NCI-H146 treated with DMSO at 0.1 percent for 48 hours (cell line): ENCODE measurements around the gene AUTS2.

Experiments
- DNase-seq: peaks from one replicate; lab custom pipeline; 2025; ENCODE audit not compliant: unreplicated experiment; lab: John Stamatoyannopoulos, UW

Gene AUTS2

DNA sequence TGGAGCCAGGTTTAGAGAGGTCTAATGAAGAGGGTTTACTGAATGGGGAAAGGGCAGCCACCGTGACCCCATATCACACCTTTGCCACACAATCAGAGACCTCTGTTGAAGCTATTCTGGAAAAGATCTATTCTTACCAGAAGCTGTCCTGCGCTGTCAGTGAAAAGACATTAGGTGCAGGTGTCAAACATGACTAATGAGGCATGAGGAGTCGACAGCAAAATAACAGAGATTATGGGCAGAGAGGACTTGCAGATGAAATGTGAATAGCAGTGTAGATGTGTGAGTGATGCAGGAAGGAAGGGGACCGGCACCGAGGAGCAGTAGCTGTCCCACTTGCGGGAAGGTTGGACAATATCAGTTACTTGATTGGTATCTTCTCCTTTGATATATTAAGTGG is 906.0 kb downstream of the AUTS2 start:
- no peak for DNase-seq

DNA sequence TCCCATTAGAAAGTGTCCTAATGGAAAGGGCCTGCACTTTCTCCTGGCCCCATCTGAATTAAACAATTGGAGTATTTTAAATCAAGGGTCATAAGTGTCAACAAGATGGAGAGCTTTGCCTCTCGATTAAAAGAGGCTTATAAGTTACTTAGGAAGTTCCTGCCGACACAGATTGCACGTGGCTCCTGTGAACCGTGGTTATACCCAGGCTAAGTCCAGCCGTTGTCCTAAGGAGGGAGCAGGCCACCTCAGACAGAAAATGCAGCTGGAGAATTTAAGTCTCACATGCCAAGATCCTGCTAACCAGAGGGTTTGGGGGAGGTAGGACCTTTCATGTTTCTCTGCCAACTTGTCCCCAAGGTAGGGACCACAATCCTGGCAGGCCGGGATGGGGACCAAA is 907.2 kb downstream of the AUTS2 start:
- DNase-seq: no peak

DNA sequence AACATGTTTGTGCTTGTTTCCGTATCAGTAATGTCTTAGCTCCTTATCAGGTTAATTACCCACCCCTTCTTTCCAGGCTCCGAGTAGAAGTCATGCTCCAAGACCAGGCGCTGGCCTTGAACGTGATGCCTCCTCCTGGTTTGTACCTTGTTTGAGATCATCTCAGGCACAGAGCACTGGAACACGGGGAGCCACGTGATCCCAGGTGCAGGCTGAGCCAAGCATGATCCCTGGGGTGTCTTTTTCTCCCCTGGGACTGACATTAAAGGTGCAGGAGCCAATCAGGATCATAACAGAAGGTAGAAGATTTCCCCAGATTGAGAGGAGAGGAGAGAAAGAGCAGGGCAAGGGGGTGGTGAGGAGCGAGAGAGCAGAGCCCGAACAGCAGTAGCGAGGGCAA is 907.6 kb downstream of the AUTS2 start:
- DNase-seq: no peak

DNA sequence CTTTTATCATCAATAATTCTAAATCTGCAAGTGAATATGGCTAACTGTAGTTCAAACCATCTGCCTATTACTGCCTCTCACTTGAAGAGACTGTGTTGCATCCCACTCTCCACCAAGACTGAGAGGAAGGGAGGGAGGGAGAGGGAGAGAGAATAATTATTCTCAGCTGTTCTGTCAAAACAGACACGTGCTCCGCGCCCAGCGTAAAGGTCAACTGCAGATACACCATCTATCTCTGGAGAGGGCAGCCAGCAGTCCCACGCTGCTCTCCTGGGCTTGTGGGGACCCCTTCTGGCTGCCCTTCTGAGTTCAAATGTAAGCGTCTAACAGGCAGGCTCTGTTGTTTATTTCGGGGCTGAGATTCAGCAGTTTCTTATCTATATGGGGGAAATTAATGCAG is 908.2 kb downstream of the AUTS2 start:
- DNase-seq: peak; percentile 18

DNA sequence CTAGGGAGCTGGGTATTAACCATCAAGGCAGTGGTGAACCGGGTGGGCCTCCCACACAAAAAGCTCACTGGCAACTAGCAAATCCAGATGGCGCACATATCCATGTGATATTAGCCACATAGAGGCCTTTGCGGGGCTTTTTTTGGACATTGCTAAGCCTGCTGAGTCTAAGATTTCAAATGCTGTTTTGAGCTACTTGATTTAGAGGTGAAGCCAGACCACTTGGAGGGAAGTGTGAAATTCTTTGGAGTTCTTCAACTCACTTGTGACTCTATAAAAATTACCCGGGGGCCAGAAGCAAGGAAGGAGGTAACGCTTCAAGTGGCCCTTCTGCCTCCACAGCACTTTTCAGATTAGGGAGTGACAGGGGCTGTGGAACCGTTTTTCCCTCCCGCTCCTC is 913.9 kb downstream of the AUTS2 start:
- DNase-seq: no peak

DNA sequence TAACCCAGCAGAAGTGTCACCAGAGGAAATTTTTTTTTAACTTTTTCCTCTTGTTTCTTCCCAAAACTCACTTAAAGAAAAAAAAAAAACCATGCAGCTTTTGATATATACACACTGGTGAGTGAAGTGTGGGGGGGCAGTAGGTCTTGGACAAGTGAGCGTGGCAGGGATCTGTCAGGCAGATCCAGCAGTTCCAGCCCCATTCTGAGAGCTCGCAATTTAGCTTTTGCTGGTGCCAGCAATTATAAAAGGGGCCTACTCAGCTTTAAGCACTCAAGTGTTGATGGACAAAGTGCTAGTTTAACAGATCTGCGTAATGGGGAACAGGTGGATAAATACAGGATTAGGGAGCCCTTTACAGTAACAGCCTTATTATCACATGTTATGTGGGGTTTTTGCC is 914.5 kb downstream of the AUTS2 start:
- no peak for DNase-seq

DNA sequence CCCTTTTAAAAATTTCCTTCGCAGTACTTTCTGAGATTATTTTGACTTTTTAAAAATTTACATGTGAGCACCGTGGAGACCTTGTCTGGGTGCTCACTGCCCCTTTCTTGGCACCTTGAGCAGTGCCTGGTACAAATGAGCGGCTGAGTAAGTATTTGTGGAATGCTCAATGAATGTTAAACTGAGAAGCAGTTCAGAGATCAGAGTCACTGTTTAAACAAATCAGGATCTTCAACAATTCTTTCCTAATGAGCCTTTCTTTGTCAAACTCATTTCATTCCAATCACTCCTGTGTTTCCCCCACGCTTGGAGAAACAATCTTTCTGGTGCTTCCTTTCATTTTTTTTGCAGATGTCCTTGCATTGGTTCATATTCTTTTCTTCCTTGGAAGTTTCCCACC is 922.3 kb downstream of the AUTS2 start:
- DNase-seq: no peak

DNA sequence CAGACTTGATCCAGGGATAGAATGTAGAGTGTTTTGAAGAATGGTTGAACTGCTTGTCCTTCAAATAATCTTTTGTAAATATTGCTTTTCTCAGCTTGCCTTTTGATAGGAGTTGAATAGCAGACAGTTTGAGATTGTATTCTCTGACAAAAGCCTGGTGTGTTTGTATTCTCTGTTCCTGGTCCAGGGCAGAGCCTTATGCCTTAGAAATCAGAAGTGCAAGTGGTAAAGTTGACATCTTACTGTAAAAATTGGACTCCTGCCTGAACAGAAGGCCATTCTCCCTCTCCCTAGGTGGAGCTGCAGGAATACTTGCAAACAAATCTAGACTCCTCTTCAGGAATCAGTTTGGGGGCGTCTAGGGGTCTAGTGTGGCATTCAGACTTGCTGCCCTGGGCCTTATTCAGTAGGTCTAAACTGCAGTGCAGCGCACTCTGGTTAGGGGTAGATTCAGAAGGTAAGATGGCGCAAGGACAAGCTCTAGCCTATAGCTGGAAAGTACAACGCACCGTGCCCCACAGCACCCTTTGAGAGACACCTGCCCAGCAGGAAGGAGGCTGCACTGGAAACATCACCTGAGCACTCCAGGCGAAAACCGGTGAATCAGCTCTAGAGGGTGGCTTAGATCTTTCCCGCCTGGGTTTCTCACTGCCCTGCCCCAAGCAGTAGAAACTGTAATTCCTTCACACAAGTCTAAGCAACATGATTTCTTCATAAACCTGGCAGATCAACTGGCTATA is 925.1 kb downstream of the AUTS2 start:
- no peak for DNase-seq

DNA sequence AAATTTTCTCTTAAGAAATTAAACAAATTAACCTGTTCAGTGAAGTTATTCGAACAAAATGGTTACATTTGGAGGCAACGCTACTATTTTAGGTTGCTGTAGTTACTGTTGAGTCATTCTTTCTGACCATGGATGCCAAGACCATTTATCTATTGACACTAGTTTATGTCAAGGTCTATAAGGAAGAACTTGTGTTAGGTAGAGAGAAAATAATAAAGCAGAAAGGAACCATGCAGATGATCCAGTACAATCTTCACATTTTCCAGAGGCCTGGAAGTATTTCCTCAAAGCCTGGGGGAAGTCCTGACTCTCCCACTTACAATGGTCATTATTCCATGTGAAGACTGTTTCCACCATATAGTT is 925.7 kb downstream of the AUTS2 start:
- no peak for DNase-seq

DNA sequence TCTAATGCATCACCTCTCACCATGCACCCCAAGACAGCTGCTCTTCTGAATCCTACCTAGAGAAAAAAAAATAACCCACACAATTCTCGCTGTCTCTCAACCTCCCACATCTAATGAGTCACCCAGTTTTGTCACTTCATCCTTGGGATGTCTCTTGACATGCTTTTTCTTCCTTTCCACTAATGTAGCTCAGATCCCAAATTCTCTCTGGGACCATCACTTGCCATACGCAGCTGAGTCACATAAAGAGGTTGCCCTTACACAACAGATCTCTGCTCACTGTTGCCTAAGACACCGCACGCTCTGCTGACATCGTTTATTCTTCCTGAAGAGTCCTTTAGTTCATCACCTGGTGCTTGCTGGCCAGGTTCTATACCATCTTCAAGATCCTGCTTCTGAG is 927.7 kb downstream of the AUTS2 start:
- no peak for DNase-seq

DNA sequence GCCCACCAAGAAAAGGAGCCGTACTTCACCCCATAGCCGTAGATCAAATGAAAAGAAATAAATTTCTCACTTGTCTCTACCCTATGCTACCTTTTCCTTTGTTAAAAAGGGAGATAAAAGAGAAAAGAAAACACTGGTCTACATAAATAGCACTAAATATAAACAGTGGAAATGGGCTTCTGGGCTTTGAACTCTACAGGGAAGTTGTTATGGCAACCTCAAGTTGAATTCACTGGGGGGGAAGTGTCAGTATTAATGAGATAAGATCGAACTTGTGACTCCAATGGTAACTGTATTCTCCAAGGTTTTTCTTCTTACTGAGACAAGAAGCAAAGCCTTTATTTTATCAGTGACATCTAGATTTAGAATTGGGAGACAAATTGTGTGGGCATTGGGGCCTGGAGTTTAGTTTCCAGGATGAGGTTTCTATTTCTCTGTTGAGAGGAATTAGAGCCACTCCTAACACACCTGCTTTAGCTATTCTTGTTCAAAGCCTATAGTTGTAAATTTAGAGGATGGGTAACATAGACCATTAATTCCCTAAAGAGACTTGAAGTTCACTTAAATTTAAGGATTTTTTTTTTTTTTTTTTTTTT is 929.3 kb downstream of the AUTS2 start:
- no peak for DNase-seq

DNA sequence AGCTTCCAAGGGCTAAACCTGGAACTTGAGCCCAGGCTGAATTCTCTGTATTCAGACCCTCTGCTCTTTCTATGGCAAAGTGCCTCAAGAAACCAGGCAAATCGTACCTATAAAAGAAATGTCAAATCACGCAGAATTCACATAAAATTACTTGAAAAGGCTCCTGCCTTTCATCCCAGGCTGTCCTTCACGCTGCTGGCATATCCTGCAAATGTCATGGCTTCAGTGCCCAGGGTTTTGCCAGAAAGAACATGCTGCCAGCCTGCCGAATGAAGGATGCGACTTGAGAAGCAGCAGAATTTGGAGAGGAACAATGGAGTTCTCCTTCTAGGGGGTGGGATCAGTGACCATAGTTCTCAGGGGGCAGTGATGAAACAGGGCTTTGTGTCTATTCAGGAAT is 931.2 kb downstream of the AUTS2 start:
- DNase-seq: no peak

DNA sequence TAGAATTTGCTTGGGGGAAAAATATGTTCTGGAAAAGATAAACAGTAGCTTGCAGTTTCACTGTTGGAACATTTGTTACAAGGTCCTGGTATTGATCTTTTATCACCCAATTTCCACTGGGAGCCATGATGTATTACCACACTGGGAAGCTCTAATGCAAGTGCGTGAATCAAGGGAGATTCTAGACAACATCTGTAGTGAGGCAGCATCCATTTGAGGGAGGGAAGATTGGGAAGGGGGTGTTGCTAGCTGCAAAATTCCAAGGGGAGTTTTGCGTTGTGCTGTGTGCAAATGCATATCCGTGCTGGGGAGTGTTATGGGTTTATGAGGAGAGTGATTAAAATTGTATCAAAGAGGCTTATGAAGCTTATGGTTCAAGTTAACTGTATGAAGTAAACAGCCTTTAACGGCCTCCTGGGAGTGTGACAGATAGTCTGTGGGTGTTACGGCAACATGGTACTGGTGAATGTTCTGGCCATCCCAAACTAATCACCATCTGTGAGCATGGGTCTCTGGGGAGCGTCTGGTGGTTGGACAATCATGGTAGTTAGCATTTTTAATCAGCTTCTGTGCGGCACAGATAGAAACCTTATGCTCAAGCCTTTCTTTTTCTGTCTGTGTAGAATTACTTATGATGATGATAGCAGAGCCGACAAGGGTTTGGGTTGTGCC is 931.8 kb downstream of the AUTS2 start:
- no peak for DNase-seq

DNA sequence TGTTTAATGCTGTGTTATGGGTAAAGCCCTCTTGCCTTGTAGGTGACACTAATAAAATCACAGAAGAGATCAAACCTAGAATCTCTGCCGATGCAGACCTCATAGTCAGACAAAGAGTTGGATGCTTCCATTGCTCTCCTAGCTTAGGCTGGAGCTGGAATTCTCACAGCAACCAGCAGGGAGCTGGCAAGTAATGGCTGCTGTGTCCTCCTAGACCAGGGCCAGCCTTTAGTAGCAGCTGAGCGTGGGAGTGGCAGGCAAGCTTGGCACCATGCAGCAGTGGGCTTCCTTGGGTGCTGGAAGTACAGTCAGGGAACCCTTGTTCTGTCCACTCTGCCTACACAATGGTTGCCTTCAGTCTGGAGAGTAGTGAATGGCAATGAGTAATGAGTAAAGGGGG is 935.3 kb downstream of the AUTS2 start:
- no peak for DNase-seq

DNA sequence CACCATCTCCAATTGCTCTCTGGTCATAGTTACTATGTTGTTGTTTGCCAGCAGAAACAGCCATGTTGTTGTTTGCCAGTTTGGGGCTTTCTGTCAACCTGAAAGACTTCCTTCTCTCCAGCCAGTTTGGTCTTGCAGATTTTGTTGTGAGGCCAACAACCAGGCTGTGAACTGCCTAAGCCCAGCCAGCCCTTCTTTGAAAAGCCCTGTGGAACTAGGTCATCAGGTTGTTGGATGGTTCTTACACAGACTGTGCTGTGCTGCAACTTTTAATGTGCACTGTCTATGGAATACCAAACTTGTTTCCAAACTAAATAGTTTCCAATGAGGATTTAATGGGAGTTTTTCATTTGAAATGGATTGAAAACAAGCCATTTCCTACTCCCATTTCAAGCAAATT is 940.9 kb downstream of the AUTS2 start:
- DNase-seq: no peak

DNA sequence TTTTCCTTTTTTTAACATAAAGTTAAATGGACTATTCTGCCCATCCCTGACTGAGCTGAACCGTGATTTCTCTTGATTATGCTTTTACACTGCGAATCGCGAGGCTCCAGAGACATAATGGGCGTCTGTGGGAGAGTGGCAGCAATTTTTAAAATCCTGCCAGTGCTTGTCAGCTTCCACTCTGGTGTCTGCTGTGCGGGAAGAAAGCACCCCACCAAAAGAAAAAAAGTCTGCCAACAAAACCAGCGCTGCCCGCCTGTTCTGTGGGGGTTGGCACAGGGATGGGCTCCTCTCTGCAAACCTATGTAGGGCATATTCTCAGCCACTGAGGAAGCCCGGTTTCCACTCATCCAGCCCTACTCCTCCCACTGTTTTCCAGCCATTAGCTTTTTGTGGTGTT is 941.3 kb downstream of the AUTS2 start:
- DNase-seq: no peak

DNA sequence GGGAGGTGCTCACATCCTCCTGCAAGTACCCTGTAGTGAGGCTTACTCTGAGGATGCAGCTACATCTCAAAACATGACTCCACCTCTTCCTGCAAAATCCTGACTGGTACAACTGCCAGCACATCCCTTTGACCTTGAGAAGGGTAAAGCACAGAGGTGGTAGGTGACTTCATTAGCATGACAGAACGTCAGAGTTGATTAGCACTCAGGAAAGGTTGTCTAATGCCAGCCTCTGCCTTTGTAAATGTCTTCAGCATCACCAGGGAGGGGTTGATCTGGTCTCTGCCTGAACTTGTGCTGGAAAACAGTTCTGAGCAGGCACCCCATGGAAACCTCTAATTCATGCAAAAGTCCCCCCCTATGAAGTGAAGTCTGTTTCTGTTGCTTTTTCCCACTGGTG is 942.4 kb downstream of the AUTS2 start:
- DNase-seq: no peak

DNA sequence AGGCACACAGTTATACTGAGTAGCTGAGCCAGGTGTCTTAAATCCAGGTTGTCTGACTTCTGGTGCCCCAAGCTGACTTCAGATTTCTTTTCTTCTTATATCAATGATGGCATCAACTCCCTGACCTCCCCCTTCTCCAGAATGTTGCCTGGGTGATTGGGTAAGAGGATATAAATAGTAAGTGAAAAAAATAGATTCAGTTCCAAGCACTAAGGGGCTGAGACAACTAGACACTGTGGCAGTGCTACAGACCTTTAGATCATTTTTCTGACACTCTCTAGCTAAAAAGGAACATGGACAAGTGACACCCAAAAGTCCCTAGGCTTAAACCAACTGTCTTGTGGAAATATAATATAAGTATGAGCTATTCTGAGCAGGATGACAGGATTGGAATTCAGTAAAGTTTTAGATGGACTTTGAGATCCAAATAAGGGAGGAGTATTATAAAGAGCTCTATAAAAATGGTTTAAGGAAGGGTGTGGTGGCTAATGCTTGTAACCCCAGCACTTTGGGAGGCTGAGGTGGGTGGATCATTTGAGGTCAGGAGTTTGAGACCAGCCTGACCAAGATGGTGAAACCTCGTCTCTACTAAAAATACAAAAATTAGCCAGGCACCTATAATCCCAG is 944.6 kb downstream of the AUTS2 start:
- no peak for DNase-seq

DNA sequence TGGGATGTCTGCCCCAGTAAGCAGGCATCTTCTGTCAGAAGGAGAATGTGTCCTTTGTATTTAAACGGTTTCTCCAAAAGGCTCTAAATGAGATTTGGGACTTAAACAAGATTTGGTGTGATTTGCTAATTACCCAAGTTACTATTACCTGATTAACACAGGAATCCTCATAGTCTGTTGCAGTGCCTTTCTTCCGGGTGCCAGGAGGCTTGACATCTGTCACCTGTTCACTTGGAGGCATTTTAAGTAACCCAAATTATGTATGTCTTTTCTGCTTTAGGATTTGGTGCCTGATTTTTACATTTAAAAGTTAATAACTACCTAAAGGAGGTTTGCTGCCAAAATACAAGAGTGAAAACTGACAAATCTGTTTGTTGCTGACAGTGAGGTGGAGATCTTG is 945.7 kb downstream of the AUTS2 start:
- no peak for DNase-seq

DNA sequence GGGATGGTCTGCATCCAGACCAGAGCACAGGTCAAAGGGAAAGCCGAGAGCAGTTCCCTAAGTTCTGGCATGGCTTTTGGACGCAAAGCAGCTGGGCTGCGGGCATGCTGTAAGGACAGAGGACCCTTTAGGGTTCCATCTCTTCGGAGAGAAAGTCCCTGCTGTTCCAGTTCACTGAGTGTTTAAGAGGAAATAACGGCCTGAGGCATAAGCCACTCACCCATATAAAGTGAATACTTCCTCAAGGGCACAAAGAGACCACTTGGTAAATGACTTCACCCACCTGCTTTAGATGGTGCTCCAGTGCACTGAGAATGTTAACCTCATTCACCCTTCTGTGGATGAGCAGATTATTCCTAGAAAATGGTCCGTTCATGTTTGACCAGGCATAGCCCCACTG is 946.9 kb downstream of the AUTS2 start:
- no peak for DNase-seq

DNA sequence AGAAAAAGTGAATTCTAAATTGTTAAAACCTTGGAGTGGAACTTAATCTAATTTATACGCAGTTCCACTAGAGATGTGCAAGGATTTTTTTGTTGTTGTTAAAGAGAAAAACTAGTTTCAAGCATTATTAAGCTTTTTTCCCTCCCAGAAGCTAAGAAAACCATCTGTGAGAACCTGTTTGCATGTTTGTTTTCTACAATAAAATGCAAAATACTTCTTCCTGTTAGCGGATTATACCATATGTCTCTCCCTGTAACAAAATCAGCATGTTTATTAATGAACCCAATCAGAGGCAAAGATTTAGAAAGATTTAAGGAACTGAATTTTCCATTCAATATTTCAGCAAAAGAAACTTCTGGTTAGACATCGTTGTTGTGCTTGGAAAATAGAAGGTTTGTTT is 953.9 kb downstream of the AUTS2 start:
- DNase-seq: no peak

DNA sequence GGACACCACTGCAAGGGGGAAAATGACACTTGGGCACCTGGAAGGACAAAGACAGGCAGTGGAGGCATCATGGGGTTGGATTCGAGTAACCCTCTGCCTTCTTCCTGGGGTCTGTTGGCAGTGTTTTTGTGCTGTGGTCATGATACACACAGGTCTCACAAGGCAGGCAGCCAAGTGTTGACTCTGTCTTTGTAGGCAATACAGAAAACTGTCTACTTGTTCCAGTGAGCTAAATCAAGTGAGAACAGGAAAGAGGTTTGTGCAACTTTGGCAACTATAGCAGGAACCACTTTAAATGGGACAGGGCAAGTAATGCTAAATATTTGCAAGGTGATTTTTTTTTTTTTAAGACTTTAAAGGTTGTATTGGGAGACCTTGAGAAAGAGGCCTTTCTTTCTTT is 955.1 kb downstream of the AUTS2 start:
- no peak for DNase-seq
